ENCODE measurements around the gene CAMTA1.

Gene CAMTA1

DNA sequence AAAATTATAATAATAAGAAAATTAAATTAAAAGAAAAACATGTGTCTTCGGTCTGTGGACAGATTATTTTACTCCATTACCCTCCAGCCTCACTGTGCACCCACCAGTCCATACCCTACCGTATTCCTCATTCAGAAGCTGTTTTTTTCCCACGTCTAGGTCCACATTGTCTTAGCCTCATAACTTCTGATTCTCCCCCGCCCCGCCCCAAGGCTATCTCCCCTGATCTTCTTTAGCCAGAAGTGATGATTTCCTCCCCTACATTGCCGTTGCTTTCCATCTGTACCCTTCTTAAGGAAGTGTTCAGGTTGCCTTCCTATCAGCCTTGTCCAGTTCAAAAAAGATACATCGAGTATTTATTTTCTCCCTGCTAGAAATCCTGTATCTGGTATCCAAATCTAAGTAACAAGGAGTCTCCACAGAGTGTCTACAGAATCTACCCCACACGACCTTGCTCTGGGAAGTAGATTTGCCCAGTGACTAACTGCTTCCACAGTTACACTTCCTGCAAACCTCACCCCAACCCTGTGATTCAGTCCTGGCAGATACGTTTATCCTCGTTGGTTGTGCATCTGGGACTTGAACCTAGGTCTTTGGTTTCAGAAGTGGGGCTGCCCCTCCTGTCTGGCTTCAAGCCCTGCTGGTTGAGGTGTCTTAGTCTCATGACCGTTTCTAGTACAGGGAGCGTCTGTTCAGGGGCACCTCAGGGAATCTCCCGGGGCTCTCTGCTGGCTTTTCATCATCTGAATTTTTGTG is 470.2 kb downstream of the CAMTA1 start:
- TF ChIP-seq CTCF (conservative IDR thresholded peaks at IDR 0.05; ENCODE audit: low read depth, low read length) = no peak
- DNase-seq (ENCODE audit: low read depth) = peak; percentile 77
- no peak overlapping the region for H3K4me3 ChIP-seq (ENCODE audit: low read depth, low read length)

DNA sequence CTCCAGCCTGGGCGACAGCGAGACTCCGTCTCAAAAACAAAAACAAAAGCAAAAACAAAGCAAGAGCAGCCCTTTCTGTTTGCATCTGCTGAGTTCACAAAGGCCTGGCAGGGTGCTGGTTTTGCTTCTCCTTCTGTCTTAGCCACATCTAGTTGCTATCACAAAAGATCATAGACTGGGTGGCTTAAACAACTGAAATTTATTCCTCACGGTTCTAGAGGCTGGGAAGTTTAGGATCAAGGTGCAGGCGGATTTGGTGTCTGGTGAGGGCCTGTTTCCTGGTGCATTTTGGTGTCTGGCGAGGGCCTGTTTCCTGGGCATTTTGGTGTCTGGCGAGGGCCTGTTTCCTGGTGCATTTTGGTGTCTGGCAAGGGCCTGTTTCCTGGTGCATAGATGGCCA is 471.3 kb downstream of the CAMTA1 start:
- DNase-seq (ENCODE audit: low read depth) = no peak
- no peak for TF ChIP-seq CTCF (conservative IDR thresholded peaks at IDR 0.05; ENCODE audit: low read depth, low read length)
- H3K4me3 ChIP-seq (ENCODE audit: low read depth, low read length) = no peak overlapping the region

DNA sequence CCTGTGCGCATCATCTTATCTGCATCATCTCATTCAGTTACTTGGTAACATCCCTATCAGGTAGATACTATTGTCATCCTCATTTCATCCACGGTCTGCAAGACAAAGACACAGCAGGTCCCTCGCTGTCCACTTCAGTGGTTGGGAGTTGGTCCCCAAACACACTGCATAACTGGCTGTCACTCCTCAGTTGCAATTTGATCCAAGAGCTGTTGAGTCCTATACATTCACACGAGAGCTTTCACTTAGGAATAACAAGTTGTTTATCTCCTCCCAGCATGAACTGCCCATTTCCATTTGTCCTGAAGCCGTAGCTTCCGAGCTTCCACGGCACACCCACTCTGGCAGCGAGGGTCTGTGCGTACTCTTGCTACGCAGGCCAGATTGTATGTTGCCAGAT is 472.0 kb downstream of the CAMTA1 start:
- DNase-seq (ENCODE audit: low read depth) = no peak
- H3K4me3 ChIP-seq (ENCODE audit: low read depth, low read length) = no peak overlapping the region
- TF ChIP-seq CTCF (conservative IDR thresholded peaks at IDR 0.05; ENCODE audit: low read depth, low read length) = no peak

GRCh38 chr1:7258589-7259135 is 473.4 kb downstream of the CAMTA1 start:
- TF ChIP-seq CTCF (conservative IDR thresholded peaks at IDR 0.05; ENCODE audit: low read depth, low read length) = no peak
- no peak overlapping the region for H3K4me3 ChIP-seq (ENCODE audit: low read depth, low read length)
- no peak for DNase-seq (ENCODE audit: low read depth)

DNA sequence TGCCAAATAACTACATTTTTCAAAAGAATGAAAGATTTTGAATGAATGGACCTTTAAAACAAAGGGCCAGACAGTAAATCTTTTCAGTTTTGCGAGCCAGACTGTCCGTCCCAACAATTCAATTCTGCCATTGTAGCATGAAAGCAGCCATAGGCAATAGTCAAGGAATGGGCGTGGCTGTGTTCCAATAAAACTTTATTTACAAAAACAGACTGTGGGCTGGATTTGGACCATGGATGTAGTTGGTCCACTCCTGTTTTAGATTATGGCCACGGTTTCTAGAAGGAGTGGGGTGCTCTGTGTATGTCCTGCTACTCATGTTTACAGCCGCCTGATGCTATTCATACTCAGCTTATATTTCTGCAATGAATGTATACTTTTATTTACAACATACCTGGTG is 474.7 kb downstream of the CAMTA1 start:
- H3K4me3 ChIP-seq (ENCODE audit: low read depth, low read length) = no peak overlapping the region
- DNase-seq (ENCODE audit: low read depth) = no peak
- TF ChIP-seq CTCF (conservative IDR thresholded peaks at IDR 0.05; ENCODE audit: low read depth, low read length) = no peak

- DNase-seq (ENCODE audit: low read depth) = no peak
- H3K4me3 ChIP-seq (ENCODE audit: low read depth, low read length) = no peak overlapping the region
- TF ChIP-seq CTCF (conservative IDR thresholded peaks at IDR 0.05; ENCODE audit: low read depth, low read length) = no peak
Measured at GRCh38 chr1:7261490-7261889, 476.2 kb downstream of the CAMTA1 start.

DNA sequence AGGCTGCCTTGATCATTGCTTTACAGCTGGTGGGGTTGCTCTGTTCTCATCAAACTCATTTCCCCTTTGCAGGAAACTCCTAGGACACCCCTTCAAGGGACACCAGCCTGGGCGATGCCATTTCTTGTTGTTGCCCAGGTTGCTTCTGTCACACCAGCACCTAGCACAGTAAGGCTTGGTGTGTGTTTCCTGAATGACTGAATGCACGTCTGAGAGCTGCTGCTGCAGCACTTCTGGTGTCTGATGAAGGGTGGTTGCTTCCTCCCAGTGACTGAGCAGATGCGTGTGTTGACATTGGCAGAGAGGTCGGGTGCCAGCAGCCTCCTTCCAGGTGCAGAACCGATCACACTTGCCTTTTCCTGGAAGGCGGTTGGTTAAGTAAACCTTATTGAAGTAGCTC is 477.4 kb downstream of the CAMTA1 start:
- no peak for TF ChIP-seq CTCF (conservative IDR thresholded peaks at IDR 0.05; ENCODE audit: low read depth, low read length)
- no peak overlapping the region for H3K4me3 ChIP-seq (ENCODE audit: low read depth, low read length)
- no peak for DNase-seq (ENCODE audit: low read depth)

Data from choroid plexus epithelial cell (primary cell).